NCI-H2227 (cell line): ENCODE results near the gene SRPK1.

ENCODE experiments used
- DNase-seq: peaks from one replicate; lab custom pipeline; 2025; ENCODE audit not compliant: unreplicated experiment; lab: John Stamatoyannopoulos, UW

The SRPK1 gene

GRCh38 chr6:35903679-35904078, 17.2 kb downstream of the SRPK1 start:
- DNase-seq = no peak

- no peak for DNase-seq
These were observed 20.4 kb downstream of the SRPK1 start for GRCh38 chr6:35900448-35900847.

- no peak for DNase-seq
These were observed 22.9 kb downstream of the SRPK1 start for GRCh38 chr6:35898003-35898402.

- DNase-seq = no peak
These were observed 23.4 kb downstream of the SRPK1 start for GRCh38 chr6:35897486-35897885.

GRCh38 chr6:35897036-35897435, 23.9 kb downstream of the SRPK1 start:
- no peak for DNase-seq

GRCh38 chr6:35896228-35896627, 24.7 kb downstream of the SRPK1 start:
- no peak for DNase-seq

GRCh38 chr6:35895560-35895959, 25.3 kb downstream of the SRPK1 start:
- no peak for DNase-seq

- DNase-seq = no peak
These were observed 26.1 kb downstream of the SRPK1 start for GRCh38 chr6:35894776-35895175.

GRCh38 chr6:35893246-35893645, 27.7 kb downstream of the SRPK1 start:
- DNase-seq = no peak

GRCh38 chr6:35892482-35892881, 28.4 kb downstream of the SRPK1 start:
- no peak for DNase-seq

- DNase-seq = no peak
These were observed 41.7 kb downstream of the SRPK1 start for GRCh38 chr6:35879151-35879550.

GRCh38 chr6:35876902-35877301, 44.0 kb downstream of the SRPK1 start:
- no peak for DNase-seq

GRCh38 chr6:35874730-35875129, 46.2 kb downstream of the SRPK1 start:
- DNase-seq = no peak

GRCh38 chr6:35859367-35859766, 61.5 kb downstream of the SRPK1 start:
- no peak for DNase-seq

GRCh38 chr6:35857853-35858252, 63.0 kb downstream of the SRPK1 start:
- no peak for DNase-seq

GRCh38 chr6:35856250-35856649, 64.6 kb downstream of the SRPK1 start:
- DNase-seq = no peak

- no peak for DNase-seq
These were observed 67.9 kb downstream of the SRPK1 start for GRCh38 chr6:35852994-35853393.

- no peak for DNase-seq
These were observed 70.7 kb downstream of the SRPK1 start for GRCh38 chr6:35850208-35850607.

GRCh38 chr6:35844290-35844689, 76.6 kb downstream of the SRPK1 start:
- DNase-seq = no peak

- DNase-seq = no peak
These were observed 78.5 kb downstream of the SRPK1 start for GRCh38 chr6:35842381-35842780.

GRCh38 chr6:35839019-35839418, 81.9 kb downstream of the SRPK1 start:
- DNase-seq = no peak

GRCh38 chr6:35833536-35833935, 87.4 kb downstream of the SRPK1 start:
- no peak for DNase-seq

- no peak for DNase-seq
These were observed 89.5 kb downstream of the SRPK1 start for GRCh38 chr6:35831257-35832007.
